HG03565 (cell line): ENCODE data around the gene RADX.

ENCODE experiments used
- ATAC-seq: cut with Tn5 transposase; IDR thresholded peaks from one replicate; pipeline ENCODE4 v1.9.1; 2021; ENCODE audit warnings: mild to moderate bottlenecking, moderate library complexity; ENCODE audit not compliant: unreplicated experiment

The RADX gene

GRCh38 chrX:106680716-106681115 is 68.9 kb downstream of the RADX start:
- ATAC-seq: no peak

- no peak for ATAC-seq
These were observed 72.4 kb downstream of the RADX start for GRCh38 chrX:106684207-106684606.

- no peak for ATAC-seq
These were observed 80.8 kb downstream of the RADX start for GRCh38 chrX:106692425-106693065.

GRCh38 chrX:106696502-106696901 is 84.7 kb downstream of the RADX start:
- ATAC-seq: no peak

GRCh38 chrX:106698693-106699092 is 86.9 kb downstream of the RADX start:
- no peak for ATAC-seq

GRCh38 chrX:106702636-106703035 is 90.9 kb downstream of the RADX start:
- no peak for ATAC-seq

GRCh38 chrX:106706466-106706865 is 94.7 kb downstream of the RADX start:
- no peak for ATAC-seq

GRCh38 chrX:106707771-106708454 is 96.1 kb downstream of the RADX start:
- no peak for ATAC-seq

- no peak for ATAC-seq
These were observed 99.0 kb downstream of the RADX start for GRCh38 chrX:106710771-106711170.

GRCh38 chrX:106711375-106711774 is 99.6 kb downstream of the RADX start:
- no peak for ATAC-seq

- ATAC-seq: no peak
These were observed 104.2 kb downstream of the RADX start for GRCh38 chrX:106716004-106716403.

GRCh38 chrX:106716463-106716862 is 104.7 kb downstream of the RADX start:
- ATAC-seq: no peak

- ATAC-seq: no peak
These were observed 106.9 kb downstream of the RADX start for GRCh38 chrX:106718709-106719108.

GRCh38 chrX:106725931-106726330 is 114.2 kb downstream of the RADX start:
- ATAC-seq: no peak

- no peak for ATAC-seq
These were observed 115.0 kb downstream of the RADX start, which contains the start of gene RNF128 for GRCh38 chrX:106726485-106727437. TSS of gene RNF128 (plus strand) at chrX:106726701. CDS start at chrX:106726914, 213 bp downstream.

GRCh38 chrX:106728337-106728736 is 116.6 kb downstream of the RADX start:
- ATAC-seq: no peak
